T1000 (cell line): Measurements from ENCODE around the gene UGT8.

Source experiments
- DNase-seq: peaks from one replicate; lab custom pipeline; 2025; ENCODE audit warnings: mixed read lengths; lab: John Stamatoyannopoulos, UW

Gene UGT8

GRCh38 chr4:114690571-114690970, 92.0 kb downstream of the UGT8 start:
- DNase-seq: no peak

DNA sequence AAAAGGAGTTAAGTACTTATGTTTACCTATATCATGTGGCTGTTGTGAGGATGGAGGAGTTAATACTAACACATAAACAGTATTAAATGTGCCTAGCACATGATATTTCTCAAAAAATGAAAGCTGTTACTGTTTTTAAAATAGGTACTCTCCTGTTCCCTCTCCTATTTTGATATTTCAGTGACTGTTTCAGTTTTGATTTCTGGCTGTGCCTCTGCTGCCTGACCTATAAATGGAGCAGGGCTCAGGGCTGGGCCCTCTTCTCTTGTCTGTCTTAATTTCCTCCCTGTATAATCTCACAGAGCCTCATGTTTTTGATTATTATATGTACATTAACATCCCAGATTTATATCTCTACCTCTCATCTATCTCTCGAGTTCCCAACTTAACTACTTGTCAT, 93.3 kb downstream of the UGT8 start:
- no peak for DNase-seq

- DNase-seq: no peak
Measured at GRCh38 chr4:114692958-114693357, 94.4 kb downstream of the UGT8 start.

GRCh38 chr4:114694770-114695169, 96.2 kb downstream of the UGT8 start:
- no peak for DNase-seq

DNA sequence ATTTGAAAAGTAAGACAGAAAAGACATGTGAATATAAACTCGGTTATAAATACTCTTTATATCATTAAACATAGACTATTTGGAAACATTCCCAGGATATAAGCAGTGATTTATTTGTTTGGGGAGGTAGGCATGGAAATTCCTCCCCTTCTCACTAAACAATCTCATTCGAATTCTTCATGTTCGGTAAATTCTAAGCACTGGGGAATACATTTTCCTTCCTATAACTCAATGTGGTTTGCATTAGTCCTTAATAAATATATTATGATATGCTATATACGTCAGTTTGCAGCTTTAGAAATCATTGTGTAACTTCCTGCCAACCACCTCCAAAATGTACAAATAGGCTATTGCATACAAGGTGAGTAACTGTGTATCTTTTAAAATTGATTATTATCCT, 99.6 kb downstream of the UGT8 start:
- no peak for DNase-seq

- DNase-seq: no peak
Measured at GRCh38 chr4:114701491-114701890, 102.9 kb downstream of the UGT8 start.

DNA sequence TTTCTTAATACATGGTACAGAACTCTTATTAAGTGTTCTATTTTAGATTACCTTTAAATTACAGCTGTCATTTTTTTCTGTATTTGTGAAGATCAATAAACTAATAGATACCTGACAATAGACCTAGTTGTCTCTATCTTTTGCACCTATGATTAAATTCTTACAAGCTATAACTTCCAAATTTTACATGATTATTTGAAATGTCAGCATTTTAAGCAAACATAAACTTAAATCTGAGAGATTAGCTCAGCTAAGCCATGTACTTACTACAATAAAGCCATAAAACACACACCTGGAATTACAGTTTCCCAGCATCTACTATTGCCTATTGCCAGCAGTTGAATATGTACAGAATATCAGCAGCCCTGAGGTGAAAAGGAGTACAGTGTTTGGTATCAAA, 118.8 kb downstream of the UGT8 start:
- no peak for DNase-seq

DNA sequence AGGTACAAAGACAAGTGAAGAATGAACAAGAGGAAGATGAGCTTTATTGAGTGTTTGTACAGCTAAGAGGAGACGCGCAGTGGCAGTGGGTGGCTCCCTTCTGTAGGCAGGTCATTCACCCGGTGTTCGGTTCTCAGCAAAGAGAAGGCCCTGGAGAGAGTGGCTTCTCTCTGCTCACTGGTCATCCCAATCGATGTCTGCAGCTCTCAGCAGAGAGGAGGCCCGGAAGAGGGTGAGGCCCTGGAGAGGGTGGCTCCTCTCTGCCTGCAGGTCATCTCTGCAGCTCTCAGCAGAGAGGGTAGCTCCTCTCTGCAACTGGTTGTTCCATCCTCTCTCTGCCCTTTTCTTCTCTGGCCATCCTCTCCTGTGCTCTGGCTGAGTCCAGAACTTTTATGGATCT, 126.5 kb downstream of the UGT8 start:
- DNase-seq: no peak

DNA sequence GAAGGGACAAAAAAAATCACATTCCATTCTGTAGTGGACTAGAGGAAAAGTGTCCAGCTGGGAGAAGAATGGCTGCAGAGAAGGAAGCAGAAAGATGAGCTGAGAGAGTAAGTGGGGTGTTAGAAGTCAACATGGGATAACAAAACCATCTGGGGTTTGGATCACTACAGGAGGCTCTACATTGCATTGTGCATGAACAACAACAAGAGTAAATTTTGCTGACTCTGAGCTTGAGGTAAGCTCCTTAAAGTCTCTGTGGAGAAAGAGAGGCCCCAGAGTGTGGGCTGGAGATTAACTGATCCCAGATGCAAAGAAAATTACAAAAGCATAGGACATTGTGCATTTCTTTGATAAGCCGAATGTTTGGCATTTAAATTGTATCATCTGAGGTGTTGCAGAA, 128.9 kb downstream of the UGT8 start:
- DNase-seq: no peak
